Sigmoid colon (tissue), 7 donors: ENCODE data around the gene RTKN2. TPM values are rescaled to one million over a fixed set of nuclear protein-coding genes. Genes with fewer than 3 reads are reported as not detected.

Experiments
- DNase-seq: peaks from one replicate; pipeline ENCODE4 v3.0.0-alpha.2; 2019
- H3K27ac ChIP-seq, 4 donors: fragments of 200-600 bp; sonication (generic); one replicate each; pipeline ENCODE4 v1.5.1; 2016 to 2019; ENCODE audit warnings: mild to moderate bottlenecking in 1 of 4
- H3K27me3 ChIP-seq, 3 donors: fragments of 200-600 bp; sonication (generic); one replicate each; pipeline ENCODE4 v1.5.1; 2019; ENCODE audit warnings: mild to moderate bottlenecking in 1 of 3
- H3K36me3 ChIP-seq, 4 donors: fragments of 200-600 bp; sonication (generic); one replicate each; pipeline ENCODE4 v1.5.1; 2016 to 2019
- H3K4me1 ChIP-seq, 4 donors: fragments of 200-600 bp; sonication (generic); one replicate each; pipeline ENCODE4 v1.5.1; 2017 to 2019
- H3K4me3 ChIP-seq, 4 donors: fragments of 200-600 bp; sonication (generic); one replicate each; pipeline ENCODE4 v1.5.1; 2017 to 2019; ENCODE audit warnings: mild to moderate bottlenecking in 2 of 4, moderate library complexity in 1 of 4
- H3K9me3 ChIP-seq, 4 donors: fragments of 200-600 bp in 3 of 4; sonication (generic) in 3 of 4; one replicate each; pipeline versions ENCODE4 v1.5.1 to v1.6.1; 2013 to 2019
- CTCF ChIP-seq, 4 experiments: fragments of 450-650 bp in 3 of 4; fragments of 200-600 bp in 1 of 4; IDR thresholded peaks; one replicate each; pipeline ENCODE4 v1.5.1; 2016 to 2019; ENCODE audit warnings: antibody characterized with exemption in 4 of 4, mild to moderate bottlenecking in 3 of 4, moderate library complexity in 2 of 4
- EP300 ChIP-seq, 4 donors: sonication (generic); formaldehyde crosslinking; IDR thresholded peaks; one replicate each; pipeline ENCODE4 v1.6.1; 2017; ENCODE audit warnings: antibody characterized with exemption in 4 of 4
- POLR2A ChIP-seq, 2 donors: fragments of 450-650 bp; IDR thresholded peaks; one replicate each; pipeline ENCODE4 v1.6.1; 2016; ENCODE audit warnings: antibody characterized with exemption in 2 of 2, mild to moderate bottlenecking in 2 of 2, moderate library complexity in 2 of 2
- POLR2AphosphoS5 ChIP-seq, 4 donors: sonication (generic); formaldehyde crosslinking; IDR thresholded peaks; one replicate each; pipeline ENCODE4 v1.6.1; 2017; ENCODE audit warnings: antibody characterized with exemption in 4 of 4
- WGBS, 2 donors: extraction: QIAGEN DNeasy Blood & Tissue Kit; methylation state at CpG; one replicate each; pipeline ENCODE4 v1.1.7; 2013; 5-methylcytosine and 5-hydroxymethylcytosine counted together
- intact Hi-C: fragments of 100-400 bp; cut with DNase I; formaldehyde crosslinking; loops from one replicate; pipeline ENCODE4 v1.15.1; 2023
- polyA plus RNA-seq, 3 donors: library from polyadenylated mRNA; stranded (reverse); fragments of 200-250 nt; gene quantifications; one replicate each; pipeline ENCODE4 v1.2.3, GENCODE V29; 2013
- total RNA-seq, 4 donors: library from RNA; depleted of rRNA; stranded (reverse); fragments of >200 nt; gene quantifications; one replicate each; pipeline ENCODE4 v1.1.0, GENCODE V29; 2016
- donor health status: healthy with polysubstance abuse.
- donor health status: Bipolar disorder and iron deficiency.
- donor health status: healthy.

The RTKN2 gene
- total and polyA plus RNA-seq, 7 donors = 0.60 to 2.0 (median 1.2) TPM; not detected in 4

- Histone ChIP-seq H3K27me3 (peaks cover 0 to 6% (median 0%) of the 10 kb centered on the region in 3 donors), H3K4me1 (peaks cover 0 to 14% (median 10%) of the 10 kb centered on the region in 4 donors), H3K36me3 (no peaks in the 10 kb centered on the region), H3K27ac (no peak overlapping the region), H3K9me3 (no peaks in the 10 kb centered on the region), H3K4me3 (no peak overlapping the region)
- TF ChIP-seq POLR2A (IDR thresholded peaks at IDR 0.05) (no peak), EP300 (IDR thresholded peaks at IDR 0.05) (no peak), CTCF (IDR thresholded peaks at IDR 0.05) (peak in 3 of 4 experiments; percentile 19 to 45 (median 41)), POLR2AphosphoS5 (IDR thresholded peaks at IDR 0.05) (no peak)
- WGBS, 2 donors = 6 to 38% methylated on average over 1 of the region's 1 CpG
- intact Hi-C loops = loop anchor here (10.0 kb wide), 2 partner anchors 510 to 820 kb away; no protein-coding TSS in a partner anchor
- DNase-seq = no peak
Measured at GRCh38 chr10:62264702-62265436, 3.8 kb downstream of the RTKN2 start.

GRCh38 chr10:62264126-62264525 is 4.5 kb downstream of the RTKN2 start:
- intact Hi-C loops = loop anchor here (10.0 kb wide), 2 partner anchors 509 to 821 kb away; no protein-coding TSS in a partner anchor
- Histone ChIP-seq H3K36me3 (no peaks in the 10 kb centered on the region), H3K4me3 (no peak overlapping the region), H3K9me3 (no peaks in the 10 kb centered on the region), H3K27ac (no peak overlapping the region), H3K27me3 (peaks cover 0 to 6% (median 0%) of the 10 kb centered on the region in 3 donors), H3K4me1 (peaks cover 0 to 12% (median 7%) of the 10 kb centered on the region in 4 donors)
- no peak for DNase-seq
- no peak for TF ChIP-seq POLR2A (IDR thresholded peaks at IDR 0.05)
- no peak for TF ChIP-seq EP300 (IDR thresholded peaks at IDR 0.05)
- TF ChIP-seq CTCF (IDR thresholded peaks at IDR 0.05) = no peak
- no peak for TF ChIP-seq POLR2AphosphoS5 (IDR thresholded peaks at IDR 0.05)

GRCh38 chr10:62261666-62262065 is 7.0 kb downstream of the RTKN2 start:
- Histone ChIP-seq H3K4me3 (no peak overlapping the region), H3K27me3 (no peaks in the 10 kb centered on the region), H3K36me3 (no peaks in the 10 kb centered on the region), H3K27ac (no peak overlapping the region), H3K9me3 (no peaks in the 10 kb centered on the region), H3K4me1 (no peaks in the 10 kb centered on the region)
- DNase-seq = no peak
- intact Hi-C loops = loop anchor here (10.0 kb wide), 2 partner anchors 507 to 823 kb away; no protein-coding TSS in a partner anchor
- TF ChIP-seq POLR2AphosphoS5 (IDR thresholded peaks at IDR 0.05) (no peak), CTCF (IDR thresholded peaks at IDR 0.05) (no peak), POLR2A (IDR thresholded peaks at IDR 0.05) (no peak), EP300 (IDR thresholded peaks at IDR 0.05) (no peak)

- Histone ChIP-seq H3K36me3 (no peaks in the 10 kb centered on the region), H3K4me1 (no peaks in the 10 kb centered on the region), H3K4me3 (no peak overlapping the region), H3K27me3 (no peaks in the 10 kb centered on the region), H3K9me3 (no peaks in the 10 kb centered on the region), H3K27ac (no peak overlapping the region)
- DNase-seq = no peak
- intact Hi-C loops = loop anchor here (10.0 kb wide), 2 partner anchors 505 to 825 kb away; no protein-coding TSS in a partner anchor
- 97 to 99% methylated on average over 1 of the region's 1 CpG for WGBS, 2 donors
- TF ChIP-seq POLR2AphosphoS5 (IDR thresholded peaks at IDR 0.05) = no peak
- no peak for TF ChIP-seq EP300 (IDR thresholded peaks at IDR 0.05)
- no peak for TF ChIP-seq CTCF (IDR thresholded peaks at IDR 0.05)
- TF ChIP-seq POLR2A (IDR thresholded peaks at IDR 0.05) = no peak
Measured at GRCh38 chr10:62259998-62260397, 8.6 kb downstream of the RTKN2 start.
